Activated naive CD8-positive, alpha-beta T cell treated with anti-CD3 and anti-CD28 coated beads, Interleukin-2, amount 50 U/mL, for 24 hours (primary cell): ENCODE data around the gene LRRC28.
A peak's percentile ranks its signal among the peaks of the same experiment; 100 is the strongest.

Source experiments
- ATAC-seq: fragments of 150-1000 bp; cut with Tn5 transposase; one replicate; pipeline ENCODE4 v1.10.0; 2021
- DNase-seq: peaks from one replicate; pipeline ENCODE4 v3.0.0; 2021
- H3K27ac Mint-ChIP-seq: one replicate; pipeline ENCODE4 v1.8.0; 2021; ENCODE audit warnings: mild to moderate bottlenecking, mixed read lengths
- H3K27me3 Mint-ChIP-seq: one replicate; pipeline ENCODE4 v1.8.0; 2021; ENCODE audit warnings: mixed read lengths
- H3K36me3 Mint-ChIP-seq: one replicate; pipeline ENCODE4 v1.8.0; 2021; ENCODE audit warnings: low read depth, mixed read lengths
- H3K4me1 Mint-ChIP-seq: one replicate; pipeline ENCODE4 v1.8.0; 2021; ENCODE audit warnings: mixed read lengths
- H3K4me3 Mint-ChIP-seq: one replicate; pipeline ENCODE4 v1.8.0; 2021; ENCODE audit warnings: mild to moderate bottlenecking, moderate library complexity, mixed read lengths
- H3K9me3 Mint-ChIP-seq: one replicate; pipeline ENCODE4 v1.8.0; 2021; ENCODE audit warnings: mixed read lengths

Gene LRRC28

GRCh38 chr15:99412626-99413025 is 161.3 kb downstream of the LRRC28 start:
- no peaks in the 10 kb centered on the region for H3K27me3 Mint-ChIP-seq
- H3K36me3 Mint-ChIP-seq: no peaks in the 10 kb centered on the region
- peaks cover 15% of the 10 kb centered on the region for H3K4me1 Mint-ChIP-seq
- H3K27ac Mint-ChIP-seq: no peak overlapping the region
- no peak overlapping the region for H3K4me3 Mint-ChIP-seq
- DNase-seq (no peak), ATAC-seq (no peak)
- no peaks in the 10 kb centered on the region for H3K9me3 Mint-ChIP-seq

GRCh38 chr15:99413955-99414754 is 162.9 kb downstream of the LRRC28 start:
- Mint-ChIP-seq H3K4me1 (peaks cover 4% of the 10 kb centered on the region), H3K9me3 (no peaks in the 10 kb centered on the region), H3K27ac (no peak overlapping the region), H3K36me3 (no peaks in the 10 kb centered on the region), H3K27me3 (no peaks in the 10 kb centered on the region), H3K4me3 (no peak overlapping the region)
- DNase-seq (no peak), ATAC-seq (no peak)

- DNase-seq (no peak), ATAC-seq (no peak)
- Mint-ChIP-seq H3K9me3 (no peaks in the 10 kb centered on the region), H3K4me3 (no peak overlapping the region), H3K27me3 (no peaks in the 10 kb centered on the region), H3K27ac (no peak overlapping the region), H3K36me3 (no peaks in the 10 kb centered on the region), H3K4me1 (peaks cover 4% of the 10 kb centered on the region)
Measured at GRCh38 chr15:99414755-99415731, 163.8 kb downstream of the LRRC28 start.

- no peak for DNase-seq
- ATAC-seq: no peak
- Mint-ChIP-seq H3K4me1 (peaks cover 12% of the 10 kb centered on the region), H3K4me3 (no peak overlapping the region), H3K9me3 (no peaks in the 10 kb centered on the region), H3K27me3 (no peaks in the 10 kb centered on the region), H3K27ac (no peak overlapping the region), H3K36me3 (no peaks in the 10 kb centered on the region)
Measured at GRCh38 chr15:99416191-99417188, 165.2 kb downstream of the LRRC28 start.

- no peaks in the 10 kb centered on the region for H3K9me3 Mint-ChIP-seq
- no peak overlapping the region for H3K4me3 Mint-ChIP-seq
- ATAC-seq (no peak), DNase-seq (no peak)
- H3K27me3 Mint-ChIP-seq: no peaks in the 10 kb centered on the region
- H3K36me3 Mint-ChIP-seq: no peaks in the 10 kb centered on the region
- H3K4me1 Mint-ChIP-seq: peaks cover 51% of the 10 kb centered on the region
- H3K27ac Mint-ChIP-seq: no peak overlapping the region
Measured at GRCh38 chr15:99421172-99421656, 169.9 kb downstream of the LRRC28 start.

- no peaks in the 10 kb centered on the region for H3K36me3 Mint-ChIP-seq
- DNase-seq (no peak), ATAC-seq (no peak)
- no peaks in the 10 kb centered on the region for H3K9me3 Mint-ChIP-seq
- H3K4me1 Mint-ChIP-seq: peaks cover 56% of the 10 kb centered on the region
- no peaks in the 10 kb centered on the region for H3K27me3 Mint-ChIP-seq
- no peak overlapping the region for H3K4me3 Mint-ChIP-seq
- no peak overlapping the region for H3K27ac Mint-ChIP-seq
Measured at GRCh38 chr15:99421758-99422157, 170.5 kb downstream of the LRRC28 start.

- no peak for DNase-seq
- Mint-ChIP-seq H3K9me3 (no peaks in the 10 kb centered on the region), H3K27me3 (no peaks in the 10 kb centered on the region), H3K27ac (no peak overlapping the region), H3K4me1 (peaks cover 60% of the 10 kb centered on the region), H3K4me3 (no peak overlapping the region), H3K36me3 (no peaks in the 10 kb centered on the region)
- no peak for ATAC-seq
Measured at GRCh38 chr15:99423186-99424130, 172.2 kb downstream of the LRRC28 start.

- Mint-ChIP-seq H3K27ac (no peak overlapping the region), H3K9me3 (no peaks in the 10 kb centered on the region), H3K4me3 (no peak overlapping the region), H3K36me3 (no peaks in the 10 kb centered on the region), H3K4me1 (peaks cover 60% of the 10 kb centered on the region), H3K27me3 (no peaks in the 10 kb centered on the region)
- no peak for ATAC-seq
- DNase-seq: no peak
Measured at GRCh38 chr15:99424131-99424571, 172.9 kb downstream of the LRRC28 start.

GRCh38 chr15:99424978-99425656 is 173.8 kb downstream of the LRRC28 start:
- ATAC-seq (peak; percentile 98), DNase-seq (peak; percentile 61)
- Mint-ChIP-seq H3K4me1 (peaks cover 60% of the 10 kb centered on the region), H3K4me3 (peak overlapping the region; percentile 45), H3K27me3 (no peaks in the 10 kb centered on the region), H3K36me3 (no peaks in the 10 kb centered on the region), H3K27ac (peak overlapping the region; percentile 87), H3K9me3 (no peaks in the 10 kb centered on the region)

- Mint-ChIP-seq H3K4me3 (no peak overlapping the region), H3K9me3 (no peaks in the 10 kb centered on the region), H3K36me3 (no peaks in the 10 kb centered on the region), H3K4me1 (peaks cover 55% of the 10 kb centered on the region), H3K27me3 (no peaks in the 10 kb centered on the region), H3K27ac (peak overlapping the region; percentile 39)
- no peak for DNase-seq
- ATAC-seq: no peak
Measured at GRCh38 chr15:99425657-99426301, 174.5 kb downstream of the LRRC28 start.

GRCh38 chr15:99426431-99427105 is 175.3 kb downstream of the LRRC28 start:
- Mint-ChIP-seq H3K27ac (no peak overlapping the region), H3K36me3 (no peaks in the 10 kb centered on the region), H3K4me1 (peaks cover 50% of the 10 kb centered on the region), H3K27me3 (no peaks in the 10 kb centered on the region), H3K9me3 (no peaks in the 10 kb centered on the region), H3K4me3 (no peak overlapping the region)
- no peak for DNase-seq
- no peak for ATAC-seq

GRCh38 chr15:99427210-99427609 is 175.9 kb downstream of the LRRC28 start:
- DNase-seq (no peak), ATAC-seq (no peak)
- Mint-ChIP-seq H3K4me1 (peaks cover 49% of the 10 kb centered on the region), H3K4me3 (no peak overlapping the region), H3K36me3 (no peaks in the 10 kb centered on the region), H3K9me3 (no peaks in the 10 kb centered on the region), H3K27me3 (no peaks in the 10 kb centered on the region), H3K27ac (no peak overlapping the region)
